Liver (tissue), 3 donors: ENCODE data around the gene NQO2.

ENCODE experiments used
- TAF1 ChIP-seq: conservative IDR thresholded peaks from 2 replicates; pipeline ENCODE4 v1.6.1; 2016; ENCODE audit warnings: antibody characterized with exemption, mild to moderate bottlenecking
- YY1 ChIP-seq: IDR thresholded peaks from 2 replicates; pipeline ENCODE4 v1.6.1; 2016; ENCODE audit warnings: antibody characterized with exemption, mild to moderate bottlenecking
- TF ChIP-seq, protein P1 (sequence below): fragments of 150-350 bp; IDR thresholded peaks from 2 replicates; pipeline ENCODE4 v1.5.1; 2017; ENCODE audit warnings: improper control_type of control experiment, low read depth, low read length; ENCODE audit not compliant: missing input control
- TF ChIP-seq, protein P2 (sequence below): IDR thresholded peaks from 2 replicates; pipeline ENCODE4 v1.6.1; 2016; ENCODE audit warnings: antibody characterized with exemption
- donor health status: healthy.
- donor health status: healthy.

DNA sequence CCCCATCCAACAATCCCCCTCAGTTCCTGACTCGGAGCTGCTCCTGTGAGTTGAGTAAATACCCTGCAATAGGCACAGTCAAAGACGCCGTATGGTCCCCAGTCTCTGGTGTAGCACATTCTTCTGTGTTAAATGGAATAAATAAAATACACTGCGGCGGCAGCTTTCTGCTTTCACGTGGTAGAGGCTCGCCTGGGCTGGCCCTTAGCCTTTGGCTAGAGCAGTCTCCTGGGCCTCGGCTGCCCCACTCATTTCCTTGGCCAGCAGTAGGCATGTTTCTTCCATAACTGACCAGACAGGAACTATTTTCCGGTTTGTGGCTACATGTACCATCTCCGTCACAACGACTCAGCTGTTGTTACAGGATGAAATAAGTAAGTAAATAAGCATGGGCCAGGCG lies 49.0 kb upstream of the NQO2 start:
- TF ChIP-seq YY1: no peak
- TF ChIP-seq, protein P1, sequence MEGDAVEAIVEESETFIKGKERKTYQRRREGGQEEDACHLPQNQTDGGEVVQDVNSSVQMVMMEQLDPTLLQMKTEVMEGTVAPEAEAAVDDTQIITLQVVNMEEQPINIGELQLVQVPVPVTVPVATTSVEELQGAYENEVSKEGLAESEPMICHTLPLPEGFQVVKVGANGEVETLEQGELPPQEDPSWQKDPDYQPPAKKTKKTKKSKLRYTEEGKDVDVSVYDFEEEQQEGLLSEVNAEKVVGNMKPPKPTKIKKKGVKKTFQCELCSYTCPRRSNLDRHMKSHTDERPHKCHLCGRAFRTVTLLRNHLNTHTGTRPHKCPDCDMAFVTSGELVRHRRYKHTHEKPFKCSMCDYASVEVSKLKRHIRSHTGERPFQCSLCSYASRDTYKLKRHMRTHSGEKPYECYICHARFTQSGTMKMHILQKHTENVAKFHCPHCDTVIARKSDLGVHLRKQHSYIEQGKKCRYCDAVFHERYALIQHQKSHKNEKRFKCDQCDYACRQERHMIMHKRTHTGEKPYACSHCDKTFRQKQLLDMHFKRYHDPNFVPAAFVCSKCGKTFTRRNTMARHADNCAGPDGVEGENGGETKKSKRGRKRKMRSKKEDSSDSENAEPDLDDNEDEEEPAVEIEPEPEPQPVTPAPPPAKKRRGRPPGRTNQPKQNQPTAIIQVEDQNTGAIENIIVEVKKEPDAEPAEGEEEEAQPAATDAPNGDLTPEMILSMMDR: no peak
- no peak for TF ChIP-seq TAF1
- TF ChIP-seq, protein P2, sequence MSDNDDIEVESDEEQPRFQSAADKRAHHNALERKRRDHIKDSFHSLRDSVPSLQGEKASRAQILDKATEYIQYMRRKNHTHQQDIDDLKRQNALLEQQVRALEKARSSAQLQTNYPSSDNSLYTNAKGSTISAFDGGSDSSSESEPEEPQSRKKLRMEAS: no peak
